ENCODE measurements around the gene ZNF578. TPM values are rescaled to one million over a fixed set of nuclear protein-coding genes. Genes with fewer than 3 reads are reported as not detected.

ZNF578 gene
- total and polyA plus RNA-seq, 10 of the 15 experiments (the other 5 are each of a cell fraction or from before 2014, with no cell fraction given): 0.10 to 0.43 (median 0.16) TPM; not detected in 4

- TF ChIP-seq, protein P1, sequence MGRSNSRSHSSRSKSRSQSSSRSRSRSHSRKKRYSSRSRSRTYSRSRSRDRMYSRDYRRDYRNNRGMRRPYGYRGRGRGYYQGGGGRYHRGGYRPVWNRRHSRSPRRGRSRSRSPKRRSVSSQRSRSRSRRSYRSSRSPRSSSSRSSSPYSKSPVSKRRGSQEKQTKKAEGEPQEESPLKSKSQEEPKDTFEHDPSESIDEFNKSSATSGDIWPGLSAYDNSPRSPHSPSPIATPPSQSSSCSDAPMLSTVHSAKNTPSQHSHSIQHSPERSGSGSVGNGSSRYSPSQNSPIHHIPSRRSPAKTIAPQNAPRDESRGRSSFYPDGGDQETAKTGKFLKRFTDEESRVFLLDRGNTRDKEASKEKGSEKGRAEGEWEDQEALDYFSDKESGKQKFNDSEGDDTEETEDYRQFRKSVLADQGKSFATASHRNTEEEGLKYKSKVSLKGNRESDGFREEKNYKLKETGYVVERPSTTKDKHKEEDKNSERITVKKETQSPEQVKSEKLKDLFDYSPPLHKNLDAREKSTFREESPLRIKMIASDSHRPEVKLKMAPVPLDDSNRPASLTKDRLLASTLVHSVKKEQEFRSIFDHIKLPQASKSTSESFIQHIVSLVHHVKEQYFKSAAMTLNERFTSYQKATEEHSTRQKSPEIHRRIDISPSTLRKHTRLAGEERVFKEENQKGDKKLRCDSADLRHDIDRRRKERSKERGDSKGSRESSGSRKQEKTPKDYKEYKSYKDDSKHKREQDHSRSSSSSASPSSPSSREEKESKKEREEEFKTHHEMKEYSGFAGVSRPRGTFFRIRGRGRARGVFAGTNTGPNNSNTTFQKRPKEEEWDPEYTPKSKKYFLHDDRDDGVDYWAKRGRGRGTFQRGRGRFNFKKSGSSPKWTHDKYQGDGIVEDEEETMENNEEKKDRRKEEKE (IDR thresholded peaks at IDR 0.05): no peak
- TF ChIP-seq CTCF (IDR thresholded peaks at IDR 0.05 in 2 of 3, conservative IDR thresholded peaks at IDR 0.05 in 1 of 3; ENCODE audit: control insufficient read depth in 2 of 3, extremely low read depth in 1 of 3, insufficient read depth in 1 of 3, low read depth in 3 of 3, low read length in 3 of 3): no peak
- no peak for TF ChIP-seq ZBED1 (IDR thresholded peaks at IDR 0.05; ENCODE audit: borderline replicate concordance)
- TF ChIP-seq, protein P2, sequence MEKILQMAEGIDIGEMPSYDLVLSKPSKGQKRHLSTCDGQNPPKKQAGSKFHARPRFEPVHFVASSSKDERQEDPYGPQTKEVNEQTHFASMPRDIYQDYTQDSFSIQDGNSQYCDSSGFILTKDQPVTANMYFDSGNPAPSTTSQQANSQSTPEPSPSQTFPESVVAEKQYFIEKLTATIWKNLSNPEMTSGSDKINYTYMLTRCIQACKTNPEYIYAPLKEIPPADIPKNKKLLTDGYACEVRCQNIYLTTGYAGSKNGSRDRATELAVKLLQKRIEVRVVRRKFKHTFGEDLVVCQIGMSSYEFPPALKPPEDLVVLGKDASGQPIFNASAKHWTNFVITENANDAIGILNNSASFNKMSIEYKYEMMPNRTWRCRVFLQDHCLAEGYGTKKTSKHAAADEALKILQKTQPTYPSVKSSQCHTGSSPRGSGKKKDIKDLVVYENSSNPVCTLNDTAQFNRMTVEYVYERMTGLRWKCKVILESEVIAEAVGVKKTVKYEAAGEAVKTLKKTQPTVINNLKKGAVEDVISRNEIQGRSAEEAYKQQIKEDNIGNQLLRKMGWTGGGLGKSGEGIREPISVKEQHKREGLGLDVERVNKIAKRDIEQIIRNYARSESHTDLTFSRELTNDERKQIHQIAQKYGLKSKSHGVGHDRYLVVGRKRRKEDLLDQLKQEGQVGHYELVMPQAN (conservative IDR thresholded peaks at IDR 0.05): no peak
- TF ChIP-seq STAT3 (IDR thresholded peaks at IDR 0.05; ENCODE audit: low read depth, low read length): no peak
- TF ChIP-seq, protein P3, sequence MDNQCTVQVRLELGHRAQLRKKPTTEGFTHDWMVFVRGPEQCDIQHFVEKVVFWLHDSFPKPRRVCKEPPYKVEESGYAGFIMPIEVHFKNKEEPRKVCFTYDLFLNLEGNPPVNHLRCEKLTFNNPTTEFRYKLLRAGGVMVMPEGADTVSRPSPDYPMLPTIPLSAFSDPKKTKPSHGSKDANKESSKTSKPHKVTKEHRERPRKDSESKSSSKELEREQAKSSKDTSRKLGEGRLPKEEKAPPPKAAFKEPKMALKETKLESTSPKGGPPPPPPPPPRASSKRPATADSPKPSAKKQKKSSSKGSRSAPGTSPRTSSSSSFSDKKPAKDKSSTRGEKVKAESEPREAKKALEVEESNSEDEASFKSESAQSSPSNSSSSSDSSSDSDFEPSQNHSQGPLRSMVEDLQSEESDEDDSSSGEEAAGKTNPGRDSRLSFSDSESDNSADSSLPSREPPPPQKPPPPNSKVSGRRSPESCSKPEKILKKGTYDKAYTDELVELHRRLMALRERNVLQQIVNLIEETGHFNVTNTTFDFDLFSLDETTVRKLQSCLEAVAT (IDR thresholded peaks at IDR 0.05): no peak
- TF ChIP-seq SIX5 (IDR thresholded peaks at IDR 0.05; ENCODE audit: low read depth, low read length, severe bottlenecking): no peak
- Histone ChIP-seq H4K20me1 (ENCODE audit: control insufficient read depth, insufficient read depth) (no peaks in the 10 kb centered on the region), H3K27ac (ENCODE audit: control insufficient read depth, insufficient read depth) (no peak overlapping the region), H2AFZ (ENCODE audit: control insufficient read depth, low read depth, low read length) (no peak overlapping the region), H3K36me3 (ENCODE audit: control insufficient read depth in 2 of 2, insufficient read depth in 2 of 2, low read length in 1 of 2) (no peaks in the 10 kb centered on the region), H3K4me1 (ENCODE audit: control insufficient read depth, insufficient read depth, low read length) (no peaks in the 10 kb centered on the region), H3K27me3 (replicated peaks in 1 of 2; ENCODE audit: control insufficient read depth in 2 of 2, insufficient read depth in 2 of 2, low read length in 1 of 2) (no peaks in the 10 kb centered on the region), H3K79me2 (ENCODE audit: control insufficient read depth, insufficient read depth, low read length) (no peaks in the 10 kb centered on the region), H3K9ac (ENCODE audit: control insufficient read depth, insufficient read depth, low read length) (no peak overlapping the region), H3K4me2 (ENCODE audit: control insufficient read depth, insufficient read depth) (no peak overlapping the region), H3K4me3 (no peak overlapping the region), H3K9me3 (replicated peaks; ENCODE audit: control insufficient read depth, insufficient read depth, low read length) (peaks cover 2% of the 10 kb centered on the region; the same call in 1 of the 3 replicates)
- POLR2A ChIA-PET: no interaction called here
- FAIRE-seq: no peak
- RAD21 ChIA-PET (ENCODE audit: unreplicated experiment): no interaction called here
- no peak for ATAC-seq
- intact Hi-C loops (cut with micrococcal nuclease; ENCODE audit: unreplicated experiment) (no loop called here), in situ Hi-C loops (cut with MboI) (no loop called here)
- DNase-seq (ENCODE audit: low read depth, low spot score): no peak
- BruUV-seq (replicated peaks): no TSS peak
- WGBS (ENCODE audit: insufficient coverage, insufficient replicate concordance, low lambda C conversion rate, missing lambda C conversion rate): 43% methylated on average over 5 of the region's 5 CpGs
- SMC1A ChIA-PET (ENCODE audit: uncharacterized antibody, unreplicated experiment): no interaction called here
- CTCF ChIA-PET: no interaction called here
Measured at GRCh38 chr19:52516191-52516590, 62.8 kb downstream of the ZNF578 start.
